ENCODE results near the gene RASA3.

- no peak for TF ChIP-seq CTCF (conservative IDR thresholded peaks at IDR 0.05; ENCODE audit: low read length)
- TF ChIP-seq EZH2phosphoT487 (IDR thresholded peaks at IDR 0.05; ENCODE audit: borderline replicate concordance, low read depth, low read length) = no peak
Observed at GRCh38 chr13:114081761-114082681, 50.4 kb downstream of the RASA3 start.
